HEK293 (cell line): ENCODE results near the gene HSDL2.

Source experiments
- CTCF ChIA-PET: fragments of 350-600 bp; formaldehyde crosslinking; extraction: SDS; loops from one replicate; lab custom pipeline; 2021; ENCODE audit warnings: antibody characterized with exemption; lab: Yijun Ruan, JAX
- POLR2A ChIA-PET: fragments of 300-600 bp; formaldehyde crosslinking; extraction: SDS; loops from one replicate; lab custom pipeline; 2020; ENCODE audit warnings: antibody characterized with exemption, inconsistent platforms; lab: Yijun Ruan, JAX
- H3K27ac ChIP-seq: fragments of 200-500 bp; sonication (Bioruptor generic); 2 replicates; pipeline ENCODE4 v1.5.1; 2014; ENCODE audit warnings: low read depth, low read length, control low read depth, inconsistent platforms; ENCODE audit errors: extremely low read depth
- H3K36me3 ChIP-seq, 2 experiments: fragments of 200-500 bp in 1 of 2; sonication (Bioruptor generic) in 1 of 2; 1 replicate in 1 of 2; 2 replicates in 1 of 2; pipeline ENCODE4 v1.5.1; 2014 to 2017; ENCODE audit warnings: inconsistent platforms in 2 of 2, low read length in 2 of 2; ENCODE audit not compliant: control insufficient read depth in 2 of 2, insufficient read depth in 1 of 2
- H3K4me1 ChIP-seq: fragments of 200-500 bp; sonication (Bioruptor generic); 2 replicates; pipeline ENCODE4 v1.5.1; 2014; ENCODE audit warnings: mild to moderate bottlenecking, low read length, inconsistent platforms; ENCODE audit not compliant: control insufficient read depth, insufficient read depth
- H3K4me3 ChIP-seq: 2 replicates; pipeline ENCODE4 v1.5.1; 2011; ENCODE audit warnings: low read depth, mild to moderate bottlenecking, control low read depth, low read length, moderate library complexity
- H3K9me3 ChIP-seq: fragments of 200-500 bp; sonication (Bioruptor generic); 2 replicates; pipeline ENCODE4 v1.5.1; 2014; ENCODE audit warnings: low read depth, low read length, inconsistent platforms; ENCODE audit not compliant: control insufficient read depth, insufficient read depth
- BCL11A ChIP-seq: fragments of 450-650 bp; formaldehyde crosslinking; IDR thresholded peaks from 2 replicates; pipeline ENCODE4 v1.5.1; 2016; ENCODE audit warnings: low read depth, missing biosample characterization, missing genetic modification characterization
- CTCF ChIP-seq: fragments of 450-650 bp; formaldehyde crosslinking; IDR thresholded peaks from 2 replicates; pipeline ENCODE4 v1.5.1; 2016; ENCODE audit warnings: missing biosample characterization, missing genetic modification characterization
- MEIS1 ChIP-seq: sonication (generic); formaldehyde crosslinking; IDR thresholded peaks from 2 replicates; pipeline ENCODE4 v1.8.1; 2022; ENCODE audit warnings: missing genetic modification reagents, mild to moderate bottlenecking, borderline replicate concordance
- YY2 ChIP-seq: fragments of 450-650 bp; formaldehyde crosslinking; IDR thresholded peaks from 2 replicates; pipeline ENCODE4 v1.5.1; 2016; ENCODE audit warnings: missing biosample characterization, missing genetic modification characterization
- ZBTB1 ChIP-seq: fragments of 450-650 bp; formaldehyde crosslinking; IDR thresholded peaks from 2 replicates; pipeline ENCODE4 v1.5.1; 2016; ENCODE audit warnings: missing biosample characterization, missing genetic modification characterization
- ZBTB48 ChIP-seq: fragments of 450-650 bp; formaldehyde crosslinking; IDR thresholded peaks from 2 replicates; pipeline ENCODE4 v1.5.1; 2016; ENCODE audit warnings: missing biosample characterization, missing genetic modification characterization
- ZNF155 ChIP-seq: fragments of 450-650 bp; formaldehyde crosslinking; IDR thresholded peaks from 2 replicates; pipeline ENCODE4 v1.5.1; 2016; ENCODE audit warnings: missing biosample characterization, missing genetic modification characterization
- ZNF184 ChIP-seq: fragments of 450-650 bp; IDR thresholded peaks from 2 replicates; pipeline ENCODE4 v1.5.1; 2018; ENCODE audit warnings: missing biosample characterization, mild to moderate bottlenecking, missing genetic modification characterization
- ZNF23 ChIP-seq: fragments of 450-650 bp; formaldehyde crosslinking; IDR thresholded peaks from 2 replicates; pipeline ENCODE4 v1.5.1; 2016; ENCODE audit warnings: missing biosample characterization, missing genetic modification characterization, borderline replicate concordance
- ZNF362 ChIP-seq: fragments of 450-650 bp; formaldehyde crosslinking; IDR thresholded peaks from 2 replicates; pipeline ENCODE4 v1.5.1; 2016; ENCODE audit warnings: missing biosample characterization, missing genetic modification characterization
- ZNF404 ChIP-seq: fragments of 450-650 bp; formaldehyde crosslinking; IDR thresholded peaks from 2 replicates; pipeline ENCODE4 v1.5.1; 2017; ENCODE audit warnings: missing biosample characterization, missing genetic modification characterization
- ZNF423 ChIP-seq: fragments of 450-650 bp; formaldehyde crosslinking; IDR thresholded peaks from 2 replicates; pipeline ENCODE4 v1.5.1; 2016; ENCODE audit warnings: missing biosample characterization, missing genetic modification characterization
- ZNF600 ChIP-seq: fragments of 450-650 bp; formaldehyde crosslinking; IDR thresholded peaks from 2 replicates; pipeline ENCODE4 v1.5.1; 2016; ENCODE audit warnings: missing biosample characterization, missing genetic modification characterization
- ZNF623 ChIP-seq: fragments of 450-650 bp; formaldehyde crosslinking; IDR thresholded peaks from 2 replicates; pipeline ENCODE4 v1.5.1; 2016; ENCODE audit warnings: missing biosample characterization, missing genetic modification characterization
- ZNF660 ChIP-seq: fragments of 450-650 bp; IDR thresholded peaks from 2 replicates; pipeline ENCODE4 v1.5.1; 2018; ENCODE audit warnings: missing biosample characterization, mild to moderate bottlenecking, missing genetic modification characterization
- ZNF707 ChIP-seq: fragments of 450-650 bp; formaldehyde crosslinking; IDR thresholded peaks from 2 replicates; pipeline ENCODE4 v1.5.1; 2016; ENCODE audit warnings: missing biosample characterization, missing genetic modification characterization
- ZNF777 ChIP-seq: fragments of 450-650 bp; formaldehyde crosslinking; IDR thresholded peaks from 2 replicates; pipeline ENCODE4 v1.5.1; 2017; ENCODE audit warnings: missing biosample characterization, missing genetic modification characterization, borderline replicate concordance
- ZNF785 ChIP-seq: fragments of 450-650 bp; formaldehyde crosslinking; IDR thresholded peaks from 2 replicates; pipeline ENCODE4 v1.5.1; 2016; ENCODE audit warnings: missing biosample characterization, missing genetic modification characterization
- ZNF830 ChIP-seq: fragments of 450-650 bp; IDR thresholded peaks from 2 replicates; pipeline ENCODE4 v1.5.0; 2018; ENCODE audit warnings: missing biosample characterization, missing genetic modification characterization, low read depth, mild to moderate bottlenecking, moderate library complexity
- ZSCAN4 ChIP-seq: fragments of 450-650 bp; formaldehyde crosslinking; IDR thresholded peaks from 2 replicates; pipeline ENCODE4 v1.5.1; 2017; ENCODE audit warnings: missing biosample characterization, missing genetic modification characterization

HSDL2 gene

GRCh38 chr9:112502175-112502946, 122.5 kb downstream of the HSDL2 start (continued):
- no peak for TF ChIP-seq ZSCAN4 (tag by site-specific recombination)

- H3K4me3 ChIP-seq, result no peak overlapping the region
- H3K36me3 ChIP-seq, result no peaks in the 10 kb centered on the region; a peak in 1 of 3 replicates
- no peaks in the 10 kb centered on the region for H3K4me1 ChIP-seq
- no peak overlapping the region for H3K27ac ChIP-seq
- no peaks in the 10 kb centered on the region for H3K9me3 ChIP-seq
- no peak for TF ChIP-seq ZNF785 (tag by site-specific recombination)
- TF ChIP-seq ZBTB48 (tag by site-specific recombination), result no peak
- no peak for TF ChIP-seq ZBTB1 (tag by site-specific recombination)
- no peak for TF ChIP-seq ZNF830 (tag by site-specific recombination)
- no peak for TF ChIP-seq ZNF155
- TF ChIP-seq YY2 (tag by site-specific recombination), result no peak
- TF ChIP-seq ZNF600 (tag by site-specific recombination), result no peak
- no peak for TF ChIP-seq ZNF423 (tag by site-specific recombination)
- TF ChIP-seq ZNF660 (tag by site-specific recombination), result no peak
- ChIA-PET POLR2A (no interaction called here), CTCF (interaction anchor here (0.8 kb wide), 1 partner anchor 49 kb away, joined by 3 read pairs; no protein-coding TSS in a partner anchor)
Observed at GRCh38 chr9:112503170-112503569, 123.3 kb downstream of the HSDL2 start.

- H3K27ac ChIP-seq, result no peak overlapping the region
- no peaks in the 10 kb centered on the region for H3K4me1 ChIP-seq
- no peaks in the 10 kb centered on the region for H3K9me3 ChIP-seq
- TF ChIP-seq ZNF777 (tag by site-specific recombination) (no peak), MEIS1 (CRISPR knock-in tag) (no peak), ZNF707 (no peak)
- no peak overlapping the region for H3K4me3 ChIP-seq
- CTCF ChIA-PET, result no interaction called here
- H3K36me3 ChIP-seq, result no peaks in the 10 kb centered on the region; a peak in 1 of 3 replicates
- POLR2A ChIA-PET, result interaction anchor here (2.6 kb wide), 1 partner anchor 19 kb away, joined by 10 read pairs; the partner anchor contains the start of gene KIAA1958
Observed at GRCh38 chr9:112505086-112505485, 125.2 kb downstream of the HSDL2 start.

- CTCF ChIA-PET, result no interaction called here
- H3K27ac ChIP-seq, result no peak overlapping the region
- no peaks in the 10 kb centered on the region for H3K36me3 ChIP-seq
- TF ChIP-seq ZNF404 (tag by site-specific recombination) (no peak), ZNF184 (tag by site-specific recombination) (no peak), BCL11A (tag by site-specific recombination) (no peak), ZNF23 (tag by site-specific recombination) (no peak), ZNF362 (tag by site-specific recombination) (no peak), ZNF623 (tag by site-specific recombination) (no peak), CTCF (tag by site-specific recombination) (no peak)
- no peak overlapping the region for H3K4me3 ChIP-seq
- H3K4me1 ChIP-seq, result no peaks in the 10 kb centered on the region
- POLR2A ChIA-PET, result interaction anchor here (2.6 kb wide), 1 partner anchor 19 kb away, joined by 10 read pairs; the partner anchor contains the start of gene KIAA1958
- H3K9me3 ChIP-seq, result no peaks in the 10 kb centered on the region
Observed at GRCh38 chr9:112505607-112506006, 125.7 kb downstream of the HSDL2 start.
